ENCODE measurements around the gene SLC35D2.
A peak's percentile ranks its signal among the peaks of the same experiment; 100 is the strongest.

SLC35D2 gene

GRCh38 chr9:96392263-96392662, 8.8 kb upstream of the SLC35D2 start:
- ATAC-seq (ENCODE audit: insufficient read depth, low read depth) = no peak
- H3K4me2 ChIP-seq (ENCODE audit: insufficient read depth, low read length) = no peak overlapping the region
- no peak overlapping the region for H2AFZ ChIP-seq (ENCODE audit: low read depth, low read length)
- peaks cover 32% of the 10 kb centered on the region for H3K79me2 ChIP-seq (ENCODE audit: insufficient read depth, low read length)
- peaks cover 96% of the 10 kb centered on the region for H3K36me3 ChIP-seq (ENCODE audit: insufficient read depth, low read length)
- no peak overlapping the region for H3K9ac ChIP-seq (ENCODE audit: low read depth, low read length)
- H4K20me1 ChIP-seq (ENCODE audit: insufficient read depth, low read length) = peaks cover 62% of the 10 kb centered on the region
- H3K27ac ChIP-seq (ENCODE audit: low read length) = no peak overlapping the region
- no peak overlapping the region for H3K4me3 ChIP-seq (ENCODE audit: low read depth in 1 of 2, low read length in 2 of 2)
- no peaks in the 10 kb centered on the region for H3K9me3 ChIP-seq (ENCODE audit: insufficient read depth, low read length, severe bottlenecking)
- TF ChIP-seq CTCF (IDR thresholded peaks at IDR 0.05; ENCODE audit: borderline replicate concordance, extremely low read depth, low read length, poor library complexity, severe bottlenecking) (no peak), EZH2 (IDR thresholded peaks at IDR 0.05; ENCODE audit: borderline replicate concordance, low read depth, low read length, severe bottlenecking) (no peak)
- H3K4me1 ChIP-seq (ENCODE audit: insufficient read depth, low read length) = no peaks in the 10 kb centered on the region
- H3K27me3 ChIP-seq (ENCODE audit: insufficient read depth, low read length, poor library complexity) = no peaks in the 10 kb centered on the region
- no peak for DNase-seq

GRCh38 chr9:96391021-96391765, 7.7 kb upstream of the SLC35D2 start:
- ATAC-seq (ENCODE audit: insufficient read depth, low read depth) = peak; percentile 37; the same call in 2 of the 3 replicates
- H3K9ac ChIP-seq (ENCODE audit: low read depth, low read length) = no peak overlapping the region
- no peak overlapping the region for H3K4me2 ChIP-seq (ENCODE audit: insufficient read depth, low read length)
- TF ChIP-seq EZH2 (IDR thresholded peaks at IDR 0.05; ENCODE audit: borderline replicate concordance, low read depth, low read length, severe bottlenecking) = no peak
- no peak for TF ChIP-seq CTCF (IDR thresholded peaks at IDR 0.05; ENCODE audit: borderline replicate concordance, extremely low read depth, low read length, poor library complexity, severe bottlenecking)
- H3K27ac ChIP-seq (ENCODE audit: low read length) = no peak overlapping the region
- H3K27me3 ChIP-seq (ENCODE audit: insufficient read depth, low read length, poor library complexity) = no peaks in the 10 kb centered on the region
- no peak for DNase-seq
- peaks cover 23% of the 10 kb centered on the region for H3K79me2 ChIP-seq (ENCODE audit: insufficient read depth, low read length)
- H3K4me3 ChIP-seq (ENCODE audit: low read depth in 1 of 2, low read length in 2 of 2) = no peak overlapping the region
- H3K4me1 ChIP-seq (ENCODE audit: insufficient read depth, low read length) = no peaks in the 10 kb centered on the region
- peaks cover 96% of the 10 kb centered on the region for H3K36me3 ChIP-seq (ENCODE audit: insufficient read depth, low read length)
- no peaks in the 10 kb centered on the region for H3K9me3 ChIP-seq (ENCODE audit: insufficient read depth, low read length, severe bottlenecking)
- peaks cover 53% of the 10 kb centered on the region for H4K20me1 ChIP-seq (ENCODE audit: insufficient read depth, low read length)
- H2AFZ ChIP-seq (ENCODE audit: low read depth, low read length) = no peak overlapping the region

- DNase-seq (no peak), ATAC-seq (ENCODE audit: insufficient read depth, low read depth) (no peak)
- H3K4me3 ChIP-seq (ENCODE audit: low read depth in 1 of 2, low read length in 2 of 2) = no peak overlapping the region
- no peak overlapping the region for H3K9ac ChIP-seq (ENCODE audit: low read depth, low read length)
- peaks cover 35% of the 10 kb centered on the region for H4K20me1 ChIP-seq (ENCODE audit: insufficient read depth, low read length)
- no peak overlapping the region for H2AFZ ChIP-seq (ENCODE audit: low read depth, low read length)
- H3K79me2 ChIP-seq (ENCODE audit: insufficient read depth, low read length) = no peaks in the 10 kb centered on the region; the same call in none of the 2 replicates
- H3K4me1 ChIP-seq (ENCODE audit: insufficient read depth, low read length) = no peaks in the 10 kb centered on the region
- no peak for TF ChIP-seq CTCF (IDR thresholded peaks at IDR 0.05; ENCODE audit: borderline replicate concordance, extremely low read depth, low read length, poor library complexity, severe bottlenecking)
- TF ChIP-seq EZH2 (IDR thresholded peaks at IDR 0.05; ENCODE audit: borderline replicate concordance, low read depth, low read length, severe bottlenecking) = no peak
- H3K27me3 ChIP-seq (ENCODE audit: insufficient read depth, low read length, poor library complexity) = no peaks in the 10 kb centered on the region
- H3K36me3 ChIP-seq (ENCODE audit: insufficient read depth, low read length) = peaks cover 83% of the 10 kb centered on the region
- H3K4me2 ChIP-seq (ENCODE audit: insufficient read depth, low read length) = no peak overlapping the region
- no peaks in the 10 kb centered on the region for H3K9me3 ChIP-seq (ENCODE audit: insufficient read depth, low read length, severe bottlenecking)
- H3K27ac ChIP-seq (ENCODE audit: low read length) = no peak overlapping the region
Observed at GRCh38 chr9:96388144-96388543, 4.6 kb upstream of the SLC35D2 start.

All from DND-41 (cell line).